Activated naive CD4-positive, alpha-beta T cell treated with anti-CD3 and anti-CD28 coated beads, Interleukin-2, amount 50 U/mL, for 16 hours (primary cell): ENCODE measurements around the gene NAA60.

Experiments used
- DNase-seq: peaks from one replicate; pipeline ENCODE4 v3.0.0-alpha.2; 2020

Gene NAA60

GRCh38 chr16:3511286-3512180 is 68.1 kb downstream of the NAA60 start:
- no peak for DNase-seq

- no peak for DNase-seq
Observed at GRCh38 chr16:3513892-3514583, 70.6 kb downstream of the NAA60 start.

GRCh38 chr16:3514621-3515020 is 71.1 kb downstream of the NAA60 start:
- DNase-seq: no peak

- no peak for DNase-seq
Observed at GRCh38 chr16:3515897-3516296, 72.4 kb downstream of the NAA60 start.

- DNase-seq: no peak
Observed at GRCh38 chr16:3518292-3518985, 75.0 kb downstream of the NAA60 start.

- no peak for DNase-seq
Observed at GRCh38 chr16:3518986-3519348, 75.5 kb downstream of the NAA60 start.

- DNase-seq: no peak
Observed at GRCh38 chr16:3519581-3519980, 76.1 kb downstream of the NAA60 start.

- DNase-seq: no peak
Observed at GRCh38 chr16:3520413-3520812, 76.9 kb downstream of the NAA60 start.

- no peak for DNase-seq
Observed at GRCh38 chr16:3520841-3521240, 77.4 kb downstream of the NAA60 start.

- no peak for DNase-seq
Observed at GRCh38 chr16:3523281-3523680, 79.8 kb downstream of the NAA60 start.

- no peak for DNase-seq
Observed at GRCh38 chr16:3525951-3526350, 82.5 kb downstream of the NAA60 start.

GRCh38 chr16:3527216-3527829 is 83.8 kb downstream of the NAA60 start:
- DNase-seq: peak; percentile 57

GRCh38 chr16:3528406-3528805 is 84.9 kb downstream of the NAA60 start:
- DNase-seq: no peak

- DNase-seq: no peak
Observed at GRCh38 chr16:3529175-3529574, 85.7 kb downstream of the NAA60 start.

GRCh38 chr16:3530371-3530914 is 87.0 kb downstream of the NAA60 start:
- DNase-seq: no peak

GRCh38 chr16:3532741-3533140 is 89.3 kb downstream of the NAA60 start:
- no peak for DNase-seq

- no peak for DNase-seq
Observed at GRCh38 chr16:3534126-3534525, 90.6 kb downstream of the NAA60 start.

GRCh38 chr16:3536271-3536731 is 92.8 kb downstream of the NAA60 start:
- DNase-seq: no peak
